ENCODE results near the gene KLK15.
A peak's percentile ranks its signal among the peaks of the same experiment; 100 is the strongest.
"Not testable (repeated sequence)": the region's sequence is repeated elsewhere in the genome, so short reads cannot be mapped to it uniquely, and the experiment has no call there.

The KLK15 gene

DNA sequence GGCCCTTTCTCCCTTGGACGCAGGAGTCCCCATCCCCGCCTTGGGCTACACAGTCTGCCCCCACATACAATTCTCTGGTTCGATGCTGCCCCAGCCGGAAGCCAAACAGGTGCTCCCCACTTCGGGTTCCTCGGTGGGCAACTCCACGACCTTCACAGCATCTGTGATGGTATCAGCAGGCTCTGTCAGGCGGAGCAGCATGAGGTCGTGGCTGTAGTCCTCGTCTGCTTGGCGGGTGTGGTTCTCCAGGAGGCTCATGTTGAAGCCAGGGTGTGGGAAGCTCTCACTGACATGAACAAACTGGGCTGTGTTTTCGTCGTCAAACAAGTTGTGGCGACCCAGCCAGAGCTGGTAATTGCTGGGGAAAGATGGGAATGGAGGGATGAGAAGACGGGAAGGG, 13.3 kb downstream of the KLK15 start:
- DNase-seq: no peak

DNA sequence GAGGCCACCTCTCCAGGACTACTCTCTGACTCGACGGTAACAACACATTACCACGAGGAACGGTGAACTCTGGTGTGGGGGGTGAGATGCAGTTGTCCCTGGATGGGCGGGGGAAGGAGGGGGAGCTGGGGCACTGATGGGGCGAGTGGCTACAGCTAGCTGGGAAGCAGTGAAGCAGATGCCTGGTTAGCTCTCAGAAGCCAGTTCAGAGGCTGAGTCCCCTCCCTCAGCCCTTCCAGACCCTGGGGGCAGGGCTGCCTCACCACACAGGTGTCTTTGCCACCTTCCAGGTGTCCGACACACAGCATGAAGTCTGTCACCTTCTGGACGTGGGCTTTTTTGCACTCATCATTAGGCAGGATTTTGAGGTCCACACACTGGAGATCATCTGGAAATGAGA, 13.7 kb downstream of the KLK15 start:
- no peak for DNase-seq

DNA sequence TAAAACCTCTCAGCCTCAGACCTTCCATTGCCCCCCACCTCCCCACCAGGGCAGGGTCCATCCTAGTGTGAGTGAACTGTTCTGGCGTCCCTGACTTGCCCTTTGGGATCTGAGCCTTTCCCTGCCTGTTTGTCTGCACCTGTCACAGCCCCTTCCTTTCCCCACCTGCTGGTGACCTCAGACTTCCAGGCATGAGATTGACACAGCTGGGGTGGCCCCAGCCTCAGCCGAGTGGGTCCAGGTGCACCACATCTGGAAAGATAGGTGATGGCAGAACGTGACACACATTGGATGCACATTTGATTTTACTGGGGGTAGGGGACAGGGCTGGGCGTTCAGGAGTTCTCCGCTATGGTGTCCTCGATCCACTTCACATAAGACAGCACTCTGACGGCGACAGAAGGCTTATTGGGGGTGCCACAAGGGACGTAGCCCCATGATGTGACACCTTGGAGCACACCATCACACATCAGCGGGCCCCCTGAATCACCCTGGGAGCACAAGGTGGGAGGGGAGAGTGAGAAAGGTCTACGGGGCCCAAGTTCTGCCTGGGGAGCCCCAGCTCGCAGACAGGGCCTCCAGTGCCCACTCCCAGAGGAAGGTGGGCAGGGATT, 14.4 kb downstream of the KLK15 start:
- no peak for DNase-seq

DNA sequence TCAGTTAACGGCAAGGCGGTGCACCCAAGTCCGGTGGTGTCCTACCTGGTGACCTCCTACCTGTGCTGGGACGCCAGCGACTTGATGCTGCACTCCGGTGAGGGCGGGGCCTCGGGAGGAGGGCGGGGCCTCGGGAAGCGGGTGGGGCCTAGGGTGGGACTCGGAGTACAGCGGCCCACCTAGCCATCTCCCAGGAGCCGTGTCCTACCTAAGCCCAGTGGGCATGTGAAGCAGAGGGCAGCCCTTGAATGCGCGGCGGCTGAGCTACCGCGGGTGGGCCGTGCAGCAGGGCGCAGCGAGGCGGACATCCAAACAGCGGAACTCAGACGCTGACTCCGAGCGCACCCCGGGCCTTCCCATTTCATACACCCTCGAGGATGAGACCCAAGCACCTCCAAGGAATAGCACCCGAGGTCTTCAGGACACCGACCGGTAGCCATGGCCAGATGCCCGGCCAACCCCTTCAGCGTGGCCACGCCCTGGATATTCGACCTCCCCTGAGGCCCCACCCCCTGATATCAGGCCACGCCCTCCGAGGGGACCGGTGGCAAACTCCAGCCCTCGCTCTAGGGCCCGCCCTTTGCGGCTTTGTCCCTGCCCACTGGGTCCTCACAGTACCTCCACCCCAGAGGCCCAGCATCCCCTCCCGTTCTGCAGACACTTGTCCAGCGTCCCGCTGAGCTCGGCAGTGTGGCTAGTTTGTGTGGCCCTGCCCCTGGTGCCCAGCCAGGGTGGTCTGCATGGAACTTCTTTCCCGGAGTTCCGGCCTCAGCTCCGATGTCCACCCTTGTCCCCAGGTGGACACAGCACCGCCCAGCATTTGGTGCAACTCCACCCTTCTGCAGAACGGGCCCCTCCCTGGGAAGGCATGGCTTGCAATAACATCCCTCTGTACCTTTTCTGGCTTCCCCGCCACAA, 15.2 kb downstream of the KLK15 start:
- DNase-seq: peak; percentile 15

DNA sequence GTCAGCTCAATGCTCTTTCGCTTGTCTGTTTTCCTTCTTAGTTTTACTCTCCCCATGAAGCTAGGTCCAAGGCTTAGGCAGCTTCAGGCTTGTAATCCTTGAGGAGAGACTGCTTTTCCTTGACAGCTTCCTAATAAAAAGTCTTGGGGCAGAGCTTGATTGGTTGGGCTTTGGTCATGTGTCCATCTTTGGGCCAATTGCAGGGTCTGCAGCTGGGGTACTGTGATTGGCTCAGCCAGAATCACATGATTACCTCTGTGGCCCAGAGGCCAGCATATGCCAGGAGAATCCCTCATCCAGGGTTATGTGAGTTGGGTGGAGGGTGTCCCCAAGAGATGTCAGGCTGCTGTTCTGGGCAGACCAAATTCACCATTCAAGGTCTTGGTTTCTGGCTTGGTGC, 17.9 kb downstream of the KLK15 start:
- no peak for DNase-seq

DNA sequence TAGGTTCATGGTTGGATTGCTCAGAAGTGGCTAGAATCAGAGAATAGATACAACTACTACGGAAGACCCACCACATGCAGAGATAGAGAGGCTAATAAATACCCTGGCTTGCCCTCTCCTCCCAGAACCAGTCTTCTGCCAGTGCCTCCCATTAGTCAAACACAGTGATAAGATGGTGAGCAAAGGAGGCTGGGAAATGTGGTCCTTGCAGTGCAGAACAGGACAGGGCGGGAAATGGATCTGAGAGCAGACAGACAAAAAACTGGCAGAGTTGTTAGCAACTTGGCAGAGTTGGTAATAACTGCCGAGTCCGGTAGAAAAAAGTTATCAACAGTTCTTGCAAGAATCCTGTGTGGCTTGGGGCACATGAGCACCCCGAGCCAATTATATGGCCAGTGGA, 18.5 kb downstream of the KLK15 start:
- DNase-seq: no peak

DNA sequence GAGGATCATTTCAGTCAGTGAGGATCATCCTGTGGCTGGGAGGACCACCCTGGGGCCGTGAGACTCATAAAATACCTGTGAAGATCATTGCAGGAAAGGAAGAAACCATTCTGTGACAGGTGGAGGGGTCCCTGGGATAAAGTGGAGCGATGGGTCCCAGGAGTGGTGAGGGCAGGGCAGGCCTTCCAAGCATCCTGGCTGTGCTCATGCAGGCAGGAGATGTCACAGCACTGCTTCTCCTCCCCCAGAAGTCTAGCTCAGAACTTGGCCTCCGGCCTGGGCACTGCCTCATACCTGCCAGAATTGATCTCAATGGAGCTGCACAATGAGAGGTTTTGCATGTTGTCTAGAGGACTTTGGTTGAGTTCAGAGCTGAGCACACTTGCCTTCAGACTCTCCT, 20.9 kb downstream of the KLK15 start:
- DNase-seq: no peak

DNA sequence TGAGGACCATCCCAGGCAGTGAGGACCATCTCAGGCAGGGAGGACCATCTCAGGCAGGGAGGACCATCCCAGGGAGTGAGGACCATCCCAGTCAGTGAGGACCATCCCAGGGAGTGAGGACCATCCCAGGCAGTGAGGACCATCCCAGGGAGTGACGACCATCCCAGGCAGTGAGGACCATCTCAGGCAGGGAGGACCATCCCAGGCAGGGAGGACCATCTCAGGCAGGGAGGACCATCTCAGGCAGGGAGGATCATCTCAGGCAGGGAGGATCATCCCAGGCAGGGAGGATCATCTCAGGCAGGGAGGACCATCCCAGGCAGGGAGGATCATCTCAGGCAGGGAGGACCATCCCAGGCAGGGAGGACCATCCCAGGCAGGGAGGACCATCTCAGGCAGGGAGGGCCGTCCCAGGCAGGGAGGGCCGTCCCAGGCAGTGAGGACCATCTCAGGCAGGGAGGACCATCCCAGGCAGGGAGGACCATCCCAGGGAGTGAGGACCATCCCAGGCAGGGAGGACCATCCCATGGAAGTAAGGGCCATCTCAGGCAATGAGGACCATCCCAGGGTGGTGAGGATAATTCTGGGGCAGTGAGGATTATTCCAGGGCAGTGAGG, 21.6 kb downstream of the KLK15 start:
- not testable (repeated sequence) for DNase-seq

DNA sequence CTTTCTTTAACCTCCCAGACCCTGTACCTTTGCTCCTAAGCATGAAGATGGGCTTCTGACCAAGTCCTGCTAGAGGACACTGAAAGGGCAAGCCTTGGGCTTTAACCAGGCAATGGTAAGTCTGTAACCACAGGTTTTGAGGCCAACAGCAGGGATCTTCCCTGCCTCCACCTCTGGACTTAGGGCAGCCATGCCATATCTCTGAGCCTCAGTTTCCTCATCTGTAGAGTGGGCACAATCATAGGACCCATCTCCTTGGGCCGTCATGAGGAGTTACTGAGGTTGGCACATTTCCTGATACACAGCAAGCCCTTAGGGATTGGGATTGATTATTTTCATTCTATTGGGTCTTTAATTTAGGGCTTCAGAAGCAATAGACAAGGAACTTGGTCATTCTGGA, 24.5 kb downstream of the KLK15 start:
- DNase-seq: no peak

DNA sequence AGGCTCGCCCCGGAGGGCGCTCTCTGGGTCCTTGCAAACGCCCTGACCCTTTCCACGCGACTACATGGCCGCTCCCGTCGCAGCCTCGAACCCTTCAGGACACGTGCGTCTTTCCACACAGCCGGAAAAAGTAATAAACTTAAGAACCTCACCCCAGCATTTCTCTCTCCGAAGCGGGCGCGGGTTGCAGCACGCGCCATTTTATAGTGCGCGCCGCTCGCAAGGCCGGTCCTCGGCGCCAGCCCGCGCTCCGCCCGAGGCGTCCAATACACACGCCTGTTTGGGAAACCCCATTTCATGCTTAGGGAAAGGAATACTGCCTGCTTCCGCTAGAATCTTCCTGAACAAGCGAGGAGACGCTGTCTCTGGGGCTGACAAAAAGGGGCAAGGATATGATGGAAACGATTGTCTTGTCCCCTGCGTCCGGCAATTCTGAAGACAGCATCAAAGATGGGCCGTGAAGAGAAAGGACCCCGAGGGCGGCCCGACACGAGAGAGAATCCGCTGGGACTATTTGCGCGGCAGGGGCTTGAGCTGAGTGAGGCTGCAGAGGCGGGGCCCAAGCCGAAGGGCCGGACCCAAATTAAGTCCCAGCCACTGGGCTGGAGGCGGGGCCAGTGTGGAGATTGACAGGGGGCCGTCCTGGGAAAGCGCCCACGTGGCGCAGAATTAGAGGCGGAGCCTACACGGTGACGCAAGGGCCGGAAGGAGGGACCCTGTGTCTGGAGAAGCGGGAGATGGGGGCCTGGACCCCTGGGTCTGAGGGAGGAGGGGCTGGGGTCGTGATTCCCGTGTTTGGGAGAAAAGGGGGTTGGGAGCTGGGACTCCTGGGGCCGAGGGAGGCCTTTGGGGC, 28.7 kb downstream of the KLK15 start:
- peak; percentile 100 for DNase-seq

DNA sequence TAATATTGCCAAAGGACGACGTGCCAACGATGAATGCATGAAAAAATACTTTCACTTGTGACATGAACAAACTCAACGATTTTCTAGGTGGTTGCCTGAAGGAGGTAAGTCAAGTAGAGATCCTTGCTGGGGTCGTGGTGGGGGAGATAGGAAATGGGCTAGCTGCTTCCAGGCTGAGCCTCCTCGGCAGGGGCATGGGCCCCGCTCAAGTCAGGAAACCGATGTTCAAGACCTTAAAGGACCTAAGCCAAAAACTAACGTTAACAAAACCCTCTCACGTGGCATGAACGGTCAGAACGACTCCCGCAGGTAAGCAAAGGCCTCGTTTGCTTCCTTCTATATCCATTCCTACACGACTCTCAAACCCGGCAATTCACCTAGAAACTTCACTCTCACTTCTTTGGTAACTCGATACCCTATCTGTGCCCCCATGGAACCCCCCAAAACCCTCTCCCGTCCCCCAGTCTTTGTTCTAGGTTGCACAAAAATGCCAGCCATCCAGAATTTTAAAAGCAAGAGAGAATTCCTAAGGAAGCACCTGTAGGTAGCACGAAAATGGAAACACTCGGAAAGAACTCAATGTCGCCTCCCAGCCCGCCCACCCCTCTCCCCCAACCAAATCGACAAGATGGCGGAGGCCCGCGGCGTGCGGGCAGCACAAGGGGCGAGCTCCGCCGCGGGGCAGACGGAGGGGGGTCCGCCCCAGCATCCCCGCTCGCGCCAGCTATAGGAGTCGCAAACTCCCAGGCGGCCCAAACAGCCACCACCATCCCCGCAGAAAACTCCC, 29.5 kb downstream of the KLK15 start:
- DNase-seq: peak; percentile 26

DNA sequence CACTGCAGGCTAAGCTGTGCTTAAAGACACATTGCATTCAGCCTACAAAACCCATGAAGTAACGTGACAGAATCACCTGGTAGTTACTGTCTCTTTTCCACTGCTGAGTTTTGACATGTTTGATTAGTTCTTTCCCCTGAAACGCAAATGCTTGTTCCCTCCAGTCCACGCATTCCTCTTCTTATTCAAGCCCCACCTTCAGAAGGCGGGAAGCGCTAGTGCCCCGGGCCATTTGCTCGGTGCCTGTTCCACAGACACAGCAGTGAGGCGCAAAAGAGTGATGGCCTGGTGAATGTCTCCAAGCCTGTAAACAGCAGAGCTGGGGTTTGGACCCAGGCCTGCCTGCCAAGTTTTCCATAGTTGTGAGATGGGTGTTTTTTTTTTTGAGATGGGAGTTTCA, 32.3 kb downstream of the KLK15 start:
- DNase-seq: no peak

DNA sequence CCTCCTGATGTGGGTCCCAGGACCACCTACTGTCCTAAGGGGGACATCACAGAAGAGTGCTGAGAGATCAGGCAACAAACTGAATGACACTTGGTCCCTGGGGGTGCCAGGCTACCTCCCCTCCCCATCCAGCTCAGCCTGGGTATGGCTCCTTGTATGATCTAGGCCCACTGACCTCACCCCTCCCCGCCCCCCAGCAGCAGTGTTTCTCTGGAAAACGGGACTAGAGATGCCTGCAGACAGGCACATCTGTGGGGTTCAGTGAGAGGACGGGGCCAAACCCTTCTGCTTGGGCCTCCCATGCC, 33.9 kb downstream of the KLK15 start:
- no peak for DNase-seq

DNA sequence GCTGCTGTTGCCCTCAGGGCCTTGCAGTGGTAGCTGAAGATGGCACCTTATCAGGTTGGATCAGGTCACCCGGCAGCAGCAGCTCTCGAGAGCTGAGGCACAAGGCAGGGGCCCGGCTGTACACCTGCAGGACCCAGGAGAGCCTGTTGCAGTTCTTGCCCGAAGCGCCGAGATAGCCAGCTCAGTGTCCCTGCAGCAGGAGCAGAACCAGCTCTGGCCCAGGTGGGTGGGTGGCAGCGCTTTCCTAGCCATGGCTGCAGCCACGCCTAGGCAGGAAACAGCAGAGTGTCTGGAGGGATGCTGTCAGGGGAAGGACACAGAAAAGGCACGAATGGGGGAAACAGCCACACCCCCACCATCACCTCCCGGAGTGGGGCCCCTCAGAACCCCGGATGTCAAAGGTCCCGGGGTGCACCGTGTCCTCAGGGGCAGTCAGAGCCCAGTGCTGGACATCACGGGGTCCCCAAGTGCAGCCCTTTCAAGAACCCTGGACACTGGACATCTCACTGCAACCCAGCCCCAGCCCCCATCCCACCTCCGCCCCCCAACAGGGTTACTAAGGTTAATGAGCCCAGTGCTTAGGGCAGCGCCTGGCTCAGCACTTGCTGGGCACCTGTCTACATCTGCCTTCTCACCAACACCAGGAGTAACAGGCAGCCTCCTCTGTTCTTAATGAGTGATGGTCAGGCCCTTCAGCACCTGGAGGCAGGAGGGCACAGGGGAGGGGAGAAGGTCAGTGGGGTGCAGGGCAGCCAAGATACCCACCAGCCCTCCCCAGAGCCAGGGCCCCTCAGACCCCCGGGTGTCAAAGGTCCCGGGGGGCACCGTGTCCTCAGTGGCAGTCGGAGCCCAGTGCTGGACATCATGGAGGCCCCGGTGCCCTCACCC, 34.5 kb downstream of the KLK15 start:
- DNase-seq: no peak

DNA sequence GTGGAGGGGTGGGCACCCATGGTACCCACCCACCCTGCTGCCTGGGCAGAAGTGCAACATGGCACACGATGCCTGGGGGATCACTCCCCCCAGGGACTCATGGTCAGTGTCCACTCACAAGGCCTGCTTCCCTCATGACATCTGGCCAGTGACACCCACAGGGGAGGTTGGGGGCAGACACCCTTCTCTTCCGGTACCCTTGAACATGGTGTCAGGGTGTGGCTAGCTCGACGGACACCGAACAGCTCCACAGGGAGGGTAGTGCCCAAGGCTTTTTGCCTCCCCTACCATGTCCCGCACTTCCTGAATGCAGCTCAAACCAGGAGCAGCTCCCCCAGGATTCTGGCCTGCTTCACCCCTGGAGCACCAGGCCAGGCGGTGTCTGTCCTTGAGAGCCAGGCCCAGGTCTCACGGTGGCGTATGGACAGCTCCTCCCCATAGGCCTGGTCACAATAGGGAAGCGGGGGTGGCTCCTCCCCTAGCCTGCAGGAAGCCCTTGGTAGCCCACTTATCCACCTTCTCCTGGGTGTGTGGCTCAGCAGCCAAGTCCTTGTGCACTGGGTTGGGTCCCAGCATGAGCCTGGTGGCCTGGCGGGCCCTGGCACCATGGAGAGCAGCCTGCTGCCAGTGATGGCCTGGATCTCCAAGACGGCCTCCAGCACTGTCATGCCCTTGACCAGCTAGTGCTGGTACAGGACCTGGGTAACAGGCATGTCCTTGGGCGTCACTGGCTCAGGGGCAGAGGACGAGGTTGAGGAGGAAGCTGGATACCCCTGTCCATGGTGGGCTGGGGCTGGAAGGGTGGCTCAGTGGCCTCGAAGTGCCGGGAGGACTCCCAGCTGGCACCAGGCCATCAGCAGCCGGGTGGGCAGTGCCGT, 35.4 kb downstream of the KLK15 start:
- no peak for DNase-seq

DNA sequence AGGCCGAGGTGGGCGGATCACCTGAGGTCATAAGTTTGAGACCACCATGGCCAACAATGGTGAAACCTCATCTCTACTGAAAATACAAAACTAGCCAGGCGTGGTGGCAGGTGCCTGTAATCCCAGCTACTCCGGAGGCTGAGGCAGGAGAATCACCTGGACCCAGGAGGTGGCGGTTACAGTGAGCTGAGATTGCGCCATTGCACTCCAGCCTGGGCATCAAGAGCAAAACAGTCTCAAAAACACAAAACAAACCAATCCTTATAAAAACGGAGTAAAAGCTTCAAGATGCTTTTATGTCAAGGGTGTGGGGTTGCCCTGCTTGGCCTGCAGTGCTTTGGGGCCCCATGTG, 36.0 kb downstream of the KLK15 start:
- DNase-seq: no peak

DNA sequence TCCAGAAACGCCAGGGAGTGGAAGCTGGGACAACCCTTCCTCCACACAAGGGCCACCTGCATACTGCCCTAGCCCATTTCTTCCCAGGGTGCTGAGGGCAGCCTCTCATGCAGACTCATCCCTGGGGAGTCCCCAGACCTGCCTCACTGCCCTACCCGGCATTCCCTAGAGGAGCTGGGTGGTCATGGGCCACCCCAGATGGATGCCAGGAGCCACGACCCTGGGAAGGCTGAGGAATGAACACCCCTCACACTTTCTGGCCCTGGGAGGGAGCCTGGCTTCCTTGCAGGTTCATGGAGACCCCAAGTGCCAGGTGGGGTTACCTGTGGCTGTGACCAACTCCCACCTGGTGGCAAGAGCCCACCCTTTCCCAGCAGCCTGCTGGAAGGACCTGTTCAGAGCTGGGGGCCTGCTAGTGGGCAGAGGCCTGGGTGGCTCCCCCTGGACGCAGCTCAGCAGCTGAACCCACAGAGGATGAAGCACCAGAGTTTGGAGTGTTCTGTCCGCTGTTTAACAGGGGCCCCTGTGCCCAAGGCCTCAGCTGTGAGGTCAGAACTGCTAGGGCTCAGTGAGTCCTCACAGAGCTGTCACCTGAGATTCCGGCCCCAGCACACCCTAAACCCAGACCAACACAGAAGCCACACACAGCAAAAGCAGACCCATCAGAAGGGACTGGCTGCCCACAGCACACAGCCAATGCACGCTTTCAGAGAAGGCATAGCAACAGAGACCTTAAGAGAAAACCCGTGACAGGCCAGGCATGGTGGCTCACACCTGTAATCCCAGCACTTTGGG, 36.5 kb downstream of the KLK15 start:
- no peak for DNase-seq

DNA sequence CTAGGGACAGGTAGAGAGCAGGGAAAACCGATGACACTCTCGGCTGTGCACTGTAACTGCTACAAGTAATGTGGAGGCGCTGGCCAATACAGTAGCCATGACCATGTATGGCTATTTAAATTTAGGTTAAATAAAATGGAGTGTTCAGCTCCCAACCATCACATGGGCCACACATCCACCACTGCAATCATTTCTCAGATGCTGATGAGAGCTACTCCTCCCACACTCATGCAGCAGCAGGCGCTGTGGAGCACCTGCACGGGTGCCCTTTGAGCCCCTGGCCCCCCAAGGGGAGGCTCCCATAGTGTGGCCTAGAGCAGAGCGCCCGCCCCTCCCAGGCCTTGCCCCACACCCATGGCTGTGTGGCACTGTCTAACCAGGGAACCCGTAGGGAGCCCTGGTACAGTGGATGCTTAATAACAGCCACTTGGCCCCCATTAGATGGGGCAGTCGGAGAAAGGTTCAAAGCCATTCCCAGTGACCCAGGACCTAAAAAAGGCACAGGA, 37.2 kb downstream of the KLK15 start:
- no peak for DNase-seq

DNA sequence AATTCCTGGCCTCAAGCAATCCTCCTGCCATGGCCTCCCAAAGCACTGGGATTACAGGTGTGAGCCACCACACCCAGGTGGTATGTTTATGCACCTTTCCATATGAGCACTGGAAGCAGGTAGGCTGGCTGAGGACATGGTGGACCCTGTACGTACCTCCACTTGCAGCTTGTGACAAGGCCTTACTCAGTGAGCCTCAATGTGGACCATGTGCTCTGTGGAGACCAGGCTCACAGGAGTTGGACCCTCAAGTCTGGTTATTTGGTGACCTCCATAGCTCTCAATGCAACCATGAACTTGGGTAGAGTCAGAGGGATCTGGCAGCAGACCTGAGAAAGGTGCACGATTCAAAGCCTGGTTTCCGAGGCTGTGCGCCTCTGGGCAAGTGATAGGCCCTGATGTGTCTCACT, 37.7 kb downstream of the KLK15 start:
- DNase-seq: no peak

Data from fibroblast of skin of right biceps (primary cell).